Measurements from ENCODE around the gene LIPI. TPM values are rescaled to one million over a fixed set of nuclear protein-coding genes. Genes with fewer than 3 reads are reported as not detected.

LIPI gene
- polyA plus RNA-seq, 1 experiment, result not detected

GRCh38 chr21:14244911-14245310 is 34.2 kb upstream of the LIPI start:
- no peak for TF ChIP-seq CTCF (IDR thresholded peaks at IDR 0.05; ENCODE audit: low read depth, low read length)
- DNase-seq (ENCODE audit: low read depth, low spot score), result no peak
- no peaks in the 10 kb centered on the region for H3K9me3 ChIP-seq (ENCODE audit: control insufficient read depth, insufficient read depth, low read length)
- ChIA-PET CTCF (interaction anchor here (1.4 kb wide), 1 partner anchor 8 kb away, joined by 6 read pairs; no protein-coding TSS in a partner anchor), POLR2A (no interaction called here)
- no peaks in the 10 kb centered on the region for H3K27me3 ChIP-seq (ENCODE audit: control insufficient read depth, insufficient read depth, low read length)
- H3K4me3 ChIP-seq (ENCODE audit: low read depth, low read length), result no peak overlapping the region
- H3K27ac ChIP-seq (ENCODE audit: low read depth, low read length), result no peak overlapping the region

GRCh38 chr21:14243874-14244273 is 33.1 kb upstream of the LIPI start:
- no peak for DNase-seq (ENCODE audit: low read depth, low spot score)
- H3K27me3 ChIP-seq (ENCODE audit: control insufficient read depth, insufficient read depth, low read length), result no peaks in the 10 kb centered on the region
- H3K4me3 ChIP-seq (ENCODE audit: low read depth, low read length), result no peak overlapping the region
- ChIA-PET POLR2A (no interaction called here), CTCF (no interaction called here)
- H3K9me3 ChIP-seq (ENCODE audit: control insufficient read depth, insufficient read depth, low read length), result no peaks in the 10 kb centered on the region
- no peak for TF ChIP-seq CTCF (IDR thresholded peaks at IDR 0.05; ENCODE audit: low read depth, low read length)
- no peak overlapping the region for H3K27ac ChIP-seq (ENCODE audit: low read depth, low read length)

GRCh38 chr21:14243461-14243860 is 32.7 kb upstream of the LIPI start:
- ChIA-PET POLR2A (no interaction called here), CTCF (no interaction called here)
- no peak overlapping the region for H3K27ac ChIP-seq (ENCODE audit: low read depth, low read length)

GRCh38 chr21:14241297-14241696 is 30.5 kb upstream of the LIPI start:
- Histone ChIP-seq H3K9me3 (ENCODE audit: control insufficient read depth, insufficient read depth, low read length) (no peaks in the 10 kb centered on the region), H3K4me3 (ENCODE audit: low read depth, low read length) (no peak overlapping the region), H3K27me3 (ENCODE audit: control insufficient read depth, insufficient read depth, low read length) (no peaks in the 10 kb centered on the region), H3K27ac (ENCODE audit: low read depth, low read length) (no peak overlapping the region)
- DNase-seq (ENCODE audit: low read depth, low spot score), result no peak
- TF ChIP-seq CTCF (IDR thresholded peaks at IDR 0.05; ENCODE audit: low read depth, low read length), result no peak
- POLR2A ChIA-PET, result no interaction called here
- CTCF ChIA-PET, result no interaction called here

More at GRCh38 chr21:14243461-14243860, 32.7 kb upstream of the LIPI start:
- TF ChIP-seq CTCF (IDR thresholded peaks at IDR 0.05; ENCODE audit: low read depth, low read length), result no peak
- no peak for DNase-seq (ENCODE audit: low read depth, low spot score)
- H3K27me3 ChIP-seq (ENCODE audit: control insufficient read depth, insufficient read depth, low read length), result no peaks in the 10 kb centered on the region
- H3K9me3 ChIP-seq (ENCODE audit: control insufficient read depth, insufficient read depth, low read length), result no peaks in the 10 kb centered on the region
- no peak overlapping the region for H3K4me3 ChIP-seq (ENCODE audit: low read depth, low read length)

- Histone ChIP-seq H3K27ac (ENCODE audit: low read depth, low read length) (no peak overlapping the region), H3K27me3 (ENCODE audit: control insufficient read depth, insufficient read depth, low read length) (no peaks in the 10 kb centered on the region), H3K4me3 (ENCODE audit: low read depth, low read length) (no peak overlapping the region), H3K9me3 (ENCODE audit: control insufficient read depth, insufficient read depth, low read length) (no peaks in the 10 kb centered on the region)
- ChIA-PET POLR2A (no interaction called here), CTCF (interaction anchor here (1.6 to 2.1 kb wide), 2 partner anchors 14 to 21 kb away, joined by 5 to 6 read pairs; no protein-coding TSS in a partner anchor)
- no peak for TF ChIP-seq CTCF (IDR thresholded peaks at IDR 0.05; ENCODE audit: low read depth, low read length)
- DNase-seq (ENCODE audit: low read depth, low spot score), result no peak
Measured at GRCh38 chr21:14239281-14239680, 28.5 kb upstream of the LIPI start.

All from AG04450 (cell line).